Measurements from ENCODE around the gene TRIP11.

Gene TRIP11

DNA sequence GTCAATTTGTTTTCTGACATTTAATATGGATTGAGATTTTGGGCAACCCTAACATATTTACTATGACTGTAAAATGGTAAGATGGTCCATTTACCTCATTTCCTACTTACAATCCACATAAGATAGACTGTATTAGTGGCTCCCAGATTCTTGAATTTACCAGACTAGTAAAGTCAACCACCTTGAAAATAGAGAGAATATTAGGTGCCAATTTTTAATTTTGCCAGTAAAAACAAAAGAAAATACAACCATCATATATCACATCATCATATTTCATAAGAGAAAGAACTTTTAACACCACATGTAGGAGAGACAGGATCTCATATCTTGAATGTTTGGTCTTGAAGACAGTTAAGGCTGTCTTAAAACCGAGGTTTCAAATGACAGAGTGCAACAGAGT, 84.7 kb downstream of the TRIP11 start:
- DNase-seq (ENCODE audit: low read depth) = no peak

GRCh38 chr14:91953170-91953985, 86.5 kb downstream of the TRIP11 start:
- DNase-seq (ENCODE audit: low read depth) = no peak

- peak; percentile 24 for DNase-seq (ENCODE audit: low read depth)
These were observed 92.2 kb downstream of the TRIP11 start, which contains the start of gene FBLN5 for GRCh38 chr14:91947475-91948184. FBLN5 (minus strand) TSS chr14:91947694; CDS start chr14:91947229, 465 bp downstream.

- DNase-seq (ENCODE audit: low read depth) = no peak
These were observed 93.0 kb downstream of the TRIP11 start for GRCh38 chr14:91946622-91947474.

GRCh38 chr14:91945751-91946621, 93.9 kb downstream of the TRIP11 start:
- DNase-seq (ENCODE audit: low read depth) = no peak

DNA sequence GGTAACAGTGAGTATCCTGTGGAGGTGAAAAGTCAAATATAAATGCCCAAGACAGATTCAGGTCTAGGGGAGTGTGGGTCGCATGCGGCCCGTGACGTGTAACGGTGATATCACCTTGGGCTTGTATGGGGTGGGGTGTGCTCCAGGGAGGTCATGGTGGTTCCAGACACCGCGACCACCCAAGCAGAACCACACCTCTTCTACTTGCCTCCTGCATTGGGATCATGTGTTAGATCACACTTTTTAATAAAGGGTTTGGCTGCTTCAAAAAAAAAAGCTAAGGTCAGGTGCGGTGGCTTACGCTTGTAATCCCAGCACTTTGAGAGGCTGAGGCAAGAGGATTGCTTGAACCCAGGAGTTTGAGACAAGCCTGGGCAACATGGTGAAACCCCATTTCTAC, 96.9 kb downstream of the TRIP11 start:
- DNase-seq (ENCODE audit: low read depth) = no peak

DNA sequence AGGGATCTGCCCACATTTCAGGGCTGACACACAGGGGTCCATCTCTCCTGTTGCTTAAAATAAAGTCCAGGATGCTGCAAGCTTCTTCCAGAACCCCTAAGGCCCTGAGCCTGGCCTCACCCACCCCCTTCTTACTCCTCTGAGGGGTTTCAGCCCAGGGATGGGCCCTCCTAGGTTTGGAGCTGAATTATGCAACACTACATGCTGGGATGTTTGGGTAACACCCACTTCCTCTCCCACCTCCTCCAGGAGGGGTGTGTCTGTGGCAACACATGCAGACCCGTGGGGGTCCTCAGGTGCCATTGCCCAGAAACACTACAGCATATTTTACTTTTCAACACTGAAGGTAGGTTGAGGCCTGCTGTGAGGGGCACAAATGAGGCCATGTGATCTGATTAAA, 97.7 kb downstream of the TRIP11 start:
- DNase-seq (ENCODE audit: low read depth) = no peak

- no peak for DNase-seq (ENCODE audit: low read depth)
These were observed 99.7 kb downstream of the TRIP11 start for GRCh38 chr14:91940209-91940608.

- DNase-seq (ENCODE audit: low read depth) = no peak
These were observed 104.3 kb downstream of the TRIP11 start for GRCh38 chr14:91935586-91935985.

GRCh38 chr14:91934554-91935285, 105.1 kb downstream of the TRIP11 start:
- DNase-seq (ENCODE audit: low read depth) = no peak

DNA sequence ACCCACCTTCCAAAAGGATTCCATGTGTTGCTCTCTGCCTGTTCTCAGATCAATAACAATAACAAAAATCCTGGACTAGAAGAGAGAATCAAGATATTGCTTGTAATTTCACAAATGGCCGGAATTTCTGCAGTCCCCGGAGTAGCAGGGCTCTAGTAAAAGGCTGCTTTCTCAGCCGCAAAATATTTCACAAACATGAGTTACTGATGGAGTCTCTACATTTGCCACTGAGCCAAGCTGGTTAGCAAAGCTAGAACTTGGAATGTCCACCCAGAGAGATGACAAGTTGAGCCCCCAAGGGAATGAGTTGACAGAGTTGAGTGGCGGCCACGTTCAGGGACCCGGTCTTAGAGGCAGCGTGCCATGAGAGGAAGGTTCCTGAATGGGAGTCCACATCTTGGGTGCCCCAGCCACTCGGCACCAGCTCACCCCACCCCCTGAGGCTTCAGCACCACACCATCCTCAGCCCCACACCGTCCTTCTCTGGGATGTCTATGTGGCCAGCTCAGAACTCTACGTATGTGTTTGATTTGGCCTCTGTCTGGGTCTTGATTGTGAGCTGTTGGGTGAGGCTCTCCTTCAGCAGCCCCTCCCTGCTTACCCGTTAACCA, 108.3 kb downstream of the TRIP11 start:
- DNase-seq (ENCODE audit: low read depth) = no peak

DNA sequence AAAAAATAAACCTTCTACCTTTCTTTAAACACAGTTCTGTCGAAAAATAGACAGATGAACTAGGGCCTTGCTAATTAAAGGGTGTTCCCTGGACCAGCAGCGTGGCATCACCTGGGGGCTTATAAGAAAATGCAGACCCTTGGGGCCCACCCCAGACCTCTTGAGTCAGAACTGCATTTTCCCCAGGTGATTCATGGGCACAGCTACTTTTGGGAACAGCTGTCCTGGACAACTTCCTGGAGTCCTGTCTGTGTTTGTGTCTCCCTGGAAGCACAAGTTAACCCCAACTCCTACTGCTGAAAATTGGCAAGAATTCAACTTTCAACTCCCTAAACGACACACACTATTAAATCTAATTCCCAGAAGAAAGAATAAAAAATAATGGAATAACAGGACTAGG, 110.2 kb downstream of the TRIP11 start:
- no peak for DNase-seq (ENCODE audit: low read depth)

DNA sequence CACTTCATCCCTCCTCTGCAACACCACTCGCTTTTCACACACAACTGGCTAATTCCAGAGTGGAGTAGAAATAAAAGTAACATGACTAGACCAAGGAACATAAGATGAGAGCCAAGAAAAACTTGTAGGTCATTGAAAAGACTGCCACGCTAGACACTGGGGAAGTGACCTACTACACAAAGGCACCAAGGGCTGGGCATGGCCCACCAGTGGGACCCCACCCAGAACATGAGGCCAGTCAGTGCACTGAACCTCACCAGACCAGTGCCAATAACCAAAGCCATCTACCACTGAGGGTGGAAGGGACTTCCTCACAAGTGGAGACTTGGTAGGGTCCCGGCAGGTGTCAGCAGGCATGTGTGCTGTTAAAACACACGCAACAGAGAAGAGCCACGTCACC, 112.1 kb downstream of the TRIP11 start:
- DNase-seq (ENCODE audit: low read depth) = no peak

DNA sequence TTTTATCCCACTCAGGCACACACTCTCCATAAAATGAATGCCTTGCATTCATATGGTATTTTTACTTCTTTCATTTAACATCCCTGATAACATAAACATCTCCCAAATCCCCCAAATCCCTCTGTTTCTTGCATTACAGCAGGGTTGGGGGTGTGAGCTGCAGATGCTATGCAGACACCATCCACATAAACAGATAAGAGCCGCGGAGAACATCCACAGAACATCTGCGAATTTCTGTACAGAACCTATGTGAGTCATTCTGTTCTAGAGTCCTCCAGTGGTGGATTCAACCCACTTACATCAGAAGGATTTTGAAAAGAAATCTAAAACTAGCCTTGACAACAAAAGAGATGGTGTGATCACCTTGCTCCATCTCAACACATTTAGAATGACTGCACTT, 112.7 kb downstream of the TRIP11 start:
- no peak for DNase-seq (ENCODE audit: low read depth)

- DNase-seq (ENCODE audit: low read depth) = no peak
These were observed 113.5 kb downstream of the TRIP11 start for GRCh38 chr14:91926131-91926890.

GRCh38 chr14:91925727-91926121, 114.1 kb downstream of the TRIP11 start:
- DNase-seq (ENCODE audit: low read depth) = no peak

- no peak for DNase-seq (ENCODE audit: low read depth)
These were observed 114.7 kb downstream of the TRIP11 start for GRCh38 chr14:91925001-91925726.

DNA sequence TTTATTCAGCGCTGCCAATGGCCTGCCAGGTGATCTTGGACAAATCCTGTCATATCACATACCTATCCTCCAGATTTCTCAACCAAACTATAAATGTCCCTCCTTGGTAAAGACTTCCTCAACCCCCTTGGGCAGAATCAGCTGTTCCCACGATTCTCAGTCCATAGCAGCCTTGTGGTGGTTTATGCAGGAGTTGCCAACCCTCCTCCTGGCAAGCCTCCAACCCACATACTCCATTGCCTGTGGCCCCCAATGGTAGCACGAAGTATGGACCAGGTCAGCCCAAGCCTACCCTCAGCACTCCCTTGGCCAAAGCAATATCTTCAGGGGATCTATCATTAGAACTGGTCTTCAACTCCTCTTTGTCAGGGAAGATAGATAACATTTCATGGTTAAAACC, 119.3 kb downstream of the TRIP11 start:
- DNase-seq (ENCODE audit: low read depth) = no peak

- DNase-seq (ENCODE audit: low read depth) = no peak
These were observed 120.0 kb downstream of the TRIP11 start for GRCh38 chr14:91919814-91920213.
